Caco-2 (cell line): ENCODE results near the gene ERICH4. TPM values are rescaled to one million over a fixed set of nuclear protein-coding genes. Genes with fewer than 3 reads are reported as not detected.

Source experiments
- BruUV-seq: library from RNA; stranded (reverse); fragments of 400-500 nt; replicated peaks from 2 replicates; lab custom pipeline; 2021; lab: Mats Ljungman, UMichigan
- CTCF ChIA-PET: fragments of 300-600 bp; sonication (Branson Sonifier 250); formaldehyde crosslinking; loops from one replicate; lab custom pipeline; 2022; ENCODE audit warnings: antibody characterized with exemption; lab: Charles Lee
- POLR2A ChIA-PET: fragments of 300-600 bp; sonication (Branson Sonifier 250); formaldehyde crosslinking; loops from one replicate; lab custom pipeline; 2022; ENCODE audit warnings: antibody characterized with exemption; lab: Charles Lee
- DNase-seq, 2 experiments: peaks; one replicate each; pipeline versions ENCODE4 v3.0.0 to v3.0.0-alpha.2; 2020 to 2022
- H3K27me3 ChIP-seq: replicated peaks from 2 replicates; pipeline ENCODE4 v1.6.0; 2011; ENCODE audit warnings: low read length; ENCODE audit not compliant: control insufficient read depth, insufficient read depth
- H3K36me3 ChIP-seq: 2 replicates; pipeline ENCODE4 v1.5.1; 2011; ENCODE audit warnings: low read length; ENCODE audit not compliant: control insufficient read depth, insufficient read depth
- H3K4me1 ChIP-seq: fragments of 250-450 bp; sonication (Bioruptor Pico); 2 replicates; pipeline ENCODE4 v1.5.1; 2020; ENCODE audit warnings: mild to moderate bottlenecking
- H3K4me3 ChIP-seq: 2 replicates; pipeline ENCODE4 v1.5.1; 2011; ENCODE audit warnings: low read depth, mild to moderate bottlenecking, control low read depth, low read length
- H3K9me3 ChIP-seq: fragments of 250-450 bp; sonication (Bioruptor Pico); 2 replicates; pipeline ENCODE4 v1.5.1; 2020; ENCODE audit warnings: mild to moderate bottlenecking, moderate library complexity
- H3K27ac Mint-ChIP-seq: one replicate; pipeline ENCODE4 v1.8.0; 2022; ENCODE audit warnings: mixed read lengths; ENCODE audit not compliant: unreplicated experiment
- H3K27me3 Mint-ChIP-seq: one replicate; pipeline ENCODE4 v1.8.0; 2022; ENCODE audit warnings: mixed read lengths; ENCODE audit not compliant: insufficient read depth, unreplicated experiment
- H3K36me3 Mint-ChIP-seq: one replicate; pipeline ENCODE4 v1.8.0; 2022; ENCODE audit warnings: mild to moderate bottlenecking, mixed read lengths; ENCODE audit not compliant: insufficient read depth, unreplicated experiment
- H3K4me1 Mint-ChIP-seq: one replicate; pipeline ENCODE4 v1.8.0; 2022; ENCODE audit warnings: low read depth, mixed read lengths; ENCODE audit not compliant: unreplicated experiment
- H3K4me3 Mint-ChIP-seq: one replicate; pipeline ENCODE4 v1.8.0; 2022; ENCODE audit warnings: mild to moderate bottlenecking, moderate library complexity, mixed read lengths; ENCODE audit not compliant: unreplicated experiment
- H3K9me3 Mint-ChIP-seq: one replicate; pipeline ENCODE4 v1.8.0; 2022; ENCODE audit warnings: mixed read lengths; ENCODE audit not compliant: unreplicated experiment
- CTCF ChIP-seq, 2 experiments: fragments of 200-600 bp in 1 of 2; IDR thresholded peaks; 1 replicate in 1 of 2; 2 replicates in 1 of 2; pipeline versions ENCODE4 v1.5.1 to v1.8.0; 2011 to 2022; ENCODE audit warnings: antibody characterized with exemption in 1 of 2, control low read depth in 1 of 2, inconsistent platforms in 1 of 2, low read depth in 1 of 2, low read length in 1 of 2, mild to moderate bottlenecking in 1 of 2, moderate library complexity in 1 of 2; ENCODE audit not compliant: insufficient read depth in 1 of 2, severe bottlenecking in 1 of 2, unreplicated experiment in 1 of 2
- intact Hi-C: fragments of 100-400 bp; cut with micrococcal nuclease; formaldehyde crosslinking; loops from one replicate; pipeline ENCODE4 v1.10.0; 2022; ENCODE audit not compliant: unreplicated experiment
- total RNA-seq: library from RNA; stranded (reverse); gene quantifications from 2 replicates; pipeline ENCODE4 v1.2.3, GENCODE V29; 2022

The ERICH4 gene
- total RNA-seq, 1 experiment from 2014 or later, result not detected

DNA sequence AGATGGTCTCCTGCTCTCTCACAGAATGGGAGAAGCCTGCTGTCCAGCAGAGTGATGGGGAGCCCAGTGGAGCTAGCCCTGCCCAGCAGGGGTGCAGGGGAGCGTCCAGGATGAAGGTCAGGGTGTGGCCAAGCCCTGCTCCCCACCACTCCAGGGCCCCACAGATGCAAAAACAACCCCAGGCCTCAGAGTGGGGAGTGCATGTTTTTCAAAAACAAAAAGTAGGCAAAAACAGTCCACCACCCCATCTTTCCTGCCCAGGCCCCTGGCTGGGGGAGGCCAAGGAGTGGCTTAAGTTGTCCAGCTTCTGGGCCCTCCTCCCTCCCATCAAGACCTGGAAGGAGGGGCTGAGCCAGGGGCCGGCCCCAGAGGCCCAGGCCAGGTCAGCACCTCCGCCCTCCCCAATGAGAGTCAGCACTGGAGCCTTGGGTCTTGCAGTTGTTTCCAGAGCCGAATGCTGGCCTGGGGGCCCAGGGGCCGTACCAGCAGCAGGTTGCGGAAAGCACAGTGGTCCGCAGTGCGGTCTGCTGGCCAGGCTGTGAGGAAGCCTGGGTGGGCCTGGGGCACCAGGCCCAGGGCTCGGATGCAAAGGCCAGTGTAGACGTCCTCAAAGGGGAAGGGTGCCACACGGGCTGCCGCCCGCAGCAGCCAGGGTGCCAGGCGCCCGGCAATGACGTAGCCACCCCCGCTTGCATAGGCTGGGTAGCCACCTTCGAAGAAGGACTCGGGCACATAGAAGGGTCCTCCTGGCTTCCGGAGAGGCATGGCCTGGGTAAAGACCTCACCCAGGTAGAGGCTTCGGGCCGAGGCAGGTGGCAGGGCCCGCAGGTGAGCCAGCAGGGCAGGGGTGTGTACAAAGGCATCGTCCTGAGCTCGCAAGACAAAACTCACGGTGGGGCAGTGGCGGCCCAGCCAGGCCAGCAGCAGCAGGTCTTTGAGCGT lies 17.5 kb upstream of the ERICH4 start:
- Mint-ChIP-seq H3K9me3 (no peaks in the 10 kb centered on the region), H3K4me1 (peaks cover 19% of the 10 kb centered on the region), H3K27me3 (no peaks in the 10 kb centered on the region), H3K36me3 (peaks cover 19% of the 10 kb centered on the region), H3K4me3 (peak overlapping the region; percentile 13), H3K27ac (no peak overlapping the region)
- no TSS peak for BruUV-seq
- POLR2A ChIA-PET, result no interaction called here
- Histone ChIP-seq H3K4me3 (no peak overlapping the region), H3K9me3 (no peaks in the 10 kb centered on the region), H3K4me1 (peaks cover 13% of the 10 kb centered on the region; the same call in 1 of the 2 replicates), H3K27me3 (no peaks in the 10 kb centered on the region), H3K36me3 (peaks cover 1% of the 10 kb centered on the region)
- CTCF ChIA-PET, result no interaction called here
- intact Hi-C loops, result no loop called here
- DNase-seq, result no peak
- TF ChIP-seq CTCF (IDR thresholded peaks at IDR 0.05; ENCODE audit: insufficient read depth in 1 of 2, low read depth in 1 of 2, low read length in 1 of 2, severe bottlenecking in 1 of 2, unreplicated experiment in 1 of 2), result no peak

DNA sequence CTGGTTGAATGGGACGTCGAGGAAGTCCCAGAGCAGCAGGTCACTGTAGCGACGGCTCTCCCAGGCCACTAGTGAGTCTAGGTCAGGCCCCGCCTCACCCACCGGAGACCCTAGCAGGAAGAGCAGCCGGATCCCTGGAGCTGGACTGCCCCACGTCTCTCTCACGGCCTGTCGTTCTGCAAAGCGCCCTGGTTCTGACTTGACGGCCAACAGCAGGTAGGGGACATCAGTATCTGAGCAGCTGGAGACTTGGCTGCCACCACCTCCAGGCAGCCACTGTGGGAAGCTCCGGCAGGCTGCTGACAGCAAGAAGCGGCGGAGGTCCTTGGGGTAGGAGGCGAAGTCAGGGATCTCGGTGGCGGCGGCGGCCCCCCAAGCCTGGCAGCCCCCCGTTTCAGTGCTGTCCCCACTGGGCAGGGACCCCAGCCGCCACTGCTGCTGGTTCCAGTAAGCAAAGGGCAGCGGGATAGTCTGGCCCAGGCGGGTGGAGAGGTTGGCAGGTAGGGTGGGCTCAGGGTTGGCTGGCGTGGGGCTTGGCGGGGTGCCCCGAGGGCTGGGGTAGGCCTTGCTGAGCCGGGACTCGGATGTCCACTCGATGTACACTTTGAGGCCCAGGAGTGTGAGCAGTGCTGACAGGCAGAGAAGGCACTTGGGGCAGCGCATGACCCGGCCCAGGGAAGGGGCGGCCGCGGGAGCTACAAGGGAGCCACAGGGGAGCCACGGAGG lies 16.7 kb upstream of the ERICH4 start:
- Mint-ChIP-seq H3K4me1 (peaks cover 19% of the 10 kb centered on the region), H3K27me3 (no peaks in the 10 kb centered on the region), H3K9me3 (no peaks in the 10 kb centered on the region), H3K36me3 (peaks cover 21% of the 10 kb centered on the region), H3K4me3 (peak overlapping the region; percentile 72), H3K27ac (peak overlapping the region; percentile 81)
- ChIA-PET POLR2A (interaction anchor here (1.9 kb wide), 1 partner anchor 13 kb away, joined by 29 read pairs; the partner anchor contains the start of gene DMAC2), CTCF (interaction anchor here (0.6 to 1.1 kb wide), 5 partner anchors 10 to 1806 kb away, joined by 3 to 5 read pairs (median 4); partner anchors contain the start of gene DMAC2)
- Histone ChIP-seq H3K9me3 (no peaks in the 10 kb centered on the region), H3K36me3 (peaks cover 1% of the 10 kb centered on the region), H3K27me3 (no peaks in the 10 kb centered on the region), H3K4me3 (peak overlapping the region; percentile 47), H3K4me1 (peaks cover 13% of the 10 kb centered on the region; the same call in 1 of the 2 replicates)
- DNase-seq, result no peak
- no peak for TF ChIP-seq CTCF (IDR thresholded peaks at IDR 0.05; ENCODE audit: insufficient read depth in 1 of 2, low read depth in 1 of 2, low read length in 1 of 2, severe bottlenecking in 1 of 2, unreplicated experiment in 1 of 2)
- intact Hi-C loops, result no loop called here
- BruUV-seq, result no TSS peak
